ENCODE measurements around the gene ZACN.
"Not testable (repeated sequence)": the region's sequence is repeated elsewhere in the genome, so short reads cannot be mapped to it uniquely, and the experiment has no call there.

GRCh38 chr17:76042868-76043267 is 36.1 kb upstream of the ZACN start:
- TF ChIP-seq, protein P1, sequence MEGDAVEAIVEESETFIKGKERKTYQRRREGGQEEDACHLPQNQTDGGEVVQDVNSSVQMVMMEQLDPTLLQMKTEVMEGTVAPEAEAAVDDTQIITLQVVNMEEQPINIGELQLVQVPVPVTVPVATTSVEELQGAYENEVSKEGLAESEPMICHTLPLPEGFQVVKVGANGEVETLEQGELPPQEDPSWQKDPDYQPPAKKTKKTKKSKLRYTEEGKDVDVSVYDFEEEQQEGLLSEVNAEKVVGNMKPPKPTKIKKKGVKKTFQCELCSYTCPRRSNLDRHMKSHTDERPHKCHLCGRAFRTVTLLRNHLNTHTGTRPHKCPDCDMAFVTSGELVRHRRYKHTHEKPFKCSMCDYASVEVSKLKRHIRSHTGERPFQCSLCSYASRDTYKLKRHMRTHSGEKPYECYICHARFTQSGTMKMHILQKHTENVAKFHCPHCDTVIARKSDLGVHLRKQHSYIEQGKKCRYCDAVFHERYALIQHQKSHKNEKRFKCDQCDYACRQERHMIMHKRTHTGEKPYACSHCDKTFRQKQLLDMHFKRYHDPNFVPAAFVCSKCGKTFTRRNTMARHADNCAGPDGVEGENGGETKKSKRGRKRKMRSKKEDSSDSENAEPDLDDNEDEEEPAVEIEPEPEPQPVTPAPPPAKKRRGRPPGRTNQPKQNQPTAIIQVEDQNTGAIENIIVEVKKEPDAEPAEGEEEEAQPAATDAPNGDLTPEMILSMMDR (IDR thresholded peaks at IDR 0.05), result not testable (repeated sequence)
- TF ChIP-seq POLR2A (IDR thresholded peaks at IDR 0.05), result not testable (repeated sequence)

All from uterus (tissue), 2 donors.